CD14-positive monocyte (primary cell): ENCODE results near the gene COL4A2. TPM values are rescaled to one million over a fixed set of nuclear protein-coding genes. Genes with fewer than 3 reads are reported as not detected.

Experiments
- DNase-seq, 3 donors: peaks; one replicate each; pipeline ENCODE4 v3.0.0-alpha.2; 2011 to 2022
- H2AFZ ChIP-seq: 2 replicates; pipeline ENCODE4 v1.6.0; 2012; ENCODE audit warnings: mild to moderate bottlenecking, low read depth, low read length, inconsistent platforms; ENCODE audit not compliant: insufficient read depth, poor library complexity, severe bottlenecking
- H3K27ac ChIP-seq, 2 donors: 1 replicate in 1 of 2; 2 replicates in 1 of 2; pipeline ENCODE4 v1.5.1; 2012 to 2013; ENCODE audit warnings: low read length in 2 of 2, control low read depth in 1 of 2, inconsistent platforms in 1 of 2, low read depth in 1 of 2, mild to moderate bottlenecking in 1 of 2
- H3K27me3 ChIP-seq, 2 donors: one replicate each; pipeline versions ENCODE4 v1.6.0 to v1.6.1; 2011 to 2013; ENCODE audit warnings: low read length in 2 of 2; ENCODE audit not compliant: control insufficient read depth in 2 of 2, insufficient read depth in 2 of 2
- H3K36me3 ChIP-seq, 2 donors: replicated peaks in 1 of 2; 1 replicate in 1 of 2; 2 replicates in 1 of 2; pipeline versions ENCODE4 v1.5.1 to v1.6.1; 2012 to 2013; ENCODE audit warnings: low read length in 2 of 2, control low read depth in 1 of 2, inconsistent platforms in 1 of 2, mild to moderate bottlenecking in 1 of 2; ENCODE audit not compliant: insufficient read depth in 2 of 2, control insufficient read depth in 1 of 2
- H3K4me1 ChIP-seq, 2 donors: 1 replicate in 1 of 2; 2 replicates in 1 of 2; pipeline versions ENCODE4 v1.5.1 to v1.6.1; 2012 to 2013; ENCODE audit warnings: low read length in 2 of 2, control low read depth in 1 of 2, inconsistent platforms in 1 of 2, mild to moderate bottlenecking in 1 of 2, moderate library complexity in 1 of 2; ENCODE audit not compliant: insufficient read depth in 2 of 2, control insufficient read depth in 1 of 2
- H3K4me2 ChIP-seq: replicated peaks from 2 replicates; pipeline ENCODE3; 2012; ENCODE audit warnings: low read length, moderate library complexity, mild to moderate bottlenecking; ENCODE audit not compliant: poor library complexity, severe bottlenecking; ENCODE audit errors: extremely low read depth
- H3K4me3 ChIP-seq, 3 experiments: fragments of 200-600 bp in 1 of 3; sonication (generic) in 1 of 3; replicated peaks in 1 of 3; 1 replicate in 2 of 3; 2 replicates in 1 of 3; pipeline ENCODE4 v1.5.1; 2011 to 2013; ENCODE audit warnings: low read length in 3 of 3, mild to moderate bottlenecking in 3 of 3, control low read depth in 2 of 3, low read depth in 2 of 3, inconsistent platforms in 1 of 3, moderate library complexity in 1 of 3
- H3K79me2 ChIP-seq: 2 replicates; pipeline ENCODE4 v1.6.0; 2012; ENCODE audit warnings: mild to moderate bottlenecking, control low read depth, inconsistent platforms, low read length, moderate library complexity; ENCODE audit not compliant: insufficient read depth
- H3K9ac ChIP-seq: 2 replicates; pipeline ENCODE4 v1.6.0; 2017; ENCODE audit warnings: low read length, mild to moderate bottlenecking; ENCODE audit not compliant: insufficient read depth, poor library complexity, severe bottlenecking
- H3K9me3 ChIP-seq, 2 donors: replicated peaks in 1 of 2; 1 replicate in 1 of 2; 2 replicates in 1 of 2; pipeline versions ENCODE4 v1.5.1 to v1.6.1; 2012 to 2013; ENCODE audit warnings: low read length in 2 of 2, control low read depth in 1 of 2; ENCODE audit not compliant: control insufficient read depth in 1 of 2, insufficient read depth in 1 of 2
- H4K20me1 ChIP-seq: 2 replicates; pipeline ENCODE4 v1.6.0; 2012; ENCODE audit warnings: mild to moderate bottlenecking, low read length, control low read depth, moderate library complexity; ENCODE audit not compliant: insufficient read depth
- H3K27ac Mint-ChIP-seq, 7 donors: one replicate each; pipeline ENCODE4 v1.8.0; 2020; ENCODE audit warnings: mild to moderate bottlenecking in 7 of 7, mixed read lengths in 7 of 7, moderate library complexity in 6 of 7, inconsistent platforms in 2 of 7
- H3K27me3 Mint-ChIP-seq, 3 donors: one replicate each; pipeline ENCODE4 v1.8.0; 2021 to 2022; ENCODE audit warnings: low read depth in 3 of 3, mild to moderate bottlenecking in 3 of 3, mixed read lengths in 3 of 3, moderate library complexity in 3 of 3, inconsistent platforms in 1 of 3
- H3K36me3 Mint-ChIP-seq, 2 donors: one replicate each; pipeline ENCODE4 v1.8.0; 2020; ENCODE audit warnings: mixed read lengths in 2 of 2, inconsistent platforms in 1 of 2, mild to moderate bottlenecking in 1 of 2
- H3K4me1 Mint-ChIP-seq: one replicate; pipeline ENCODE4 v1.8.0; 2020; ENCODE audit warnings: mild to moderate bottlenecking, mixed read lengths
- H3K4me3 Mint-ChIP-seq, 2 donors: one replicate each; pipeline ENCODE4 v1.8.0; 2020; ENCODE audit warnings: mild to moderate bottlenecking in 2 of 2, mixed read lengths in 2 of 2, moderate library complexity in 1 of 2
- H3K9me3 Mint-ChIP-seq, 7 donors: one replicate each; pipeline ENCODE4 v1.8.0; 2020 to 2022; ENCODE audit warnings: mixed read lengths in 7 of 7, mild to moderate bottlenecking in 6 of 7, moderate library complexity in 6 of 7, inconsistent platforms in 2 of 7
- CTCF ChIP-seq: fragments of 200-600 bp; IDR thresholded peaks from one replicate; pipeline ENCODE4 v1.8.0; 2022; ENCODE audit warnings: antibody characterized with exemption, mild to moderate bottlenecking
- WGBS: methylation state at CpG from one replicate; pipeline ENCODE4 v1.1.5; 2013; ENCODE audit warnings: missing lambda C conversion rate; ENCODE audit not compliant: insufficient coverage; 5-methylcytosine and 5-hydroxymethylcytosine counted together
- intact Hi-C, 2 donors: fragments of 100-400 bp; cut with micrococcal nuclease; formaldehyde crosslinking; loops; one replicate each; pipeline versions ENCODE4 v1.15.0 to v1.15.1; 2023
- polyA plus RNA-seq, 3 donors: library from polyadenylated mRNA; depleted of rRNA in 1 of 3; unstranded in 2 of 3; stranded (reverse) in 1 of 3; fragments of 300-500 nt in 2 of 3; fragments of >200 nt in 1 of 3; fragmentation: Illumina TruSeq in 2 of 3; gene quantifications; 1 replicate in 2 of 3; 2 replicates in 1 of 3; pipeline ENCODE4 v1.2.3, GENCODE V29; 2012 to 2021

Gene COL4A2
- polyA plus RNA-seq, 3 donors = not detected

- H3K4me1 ChIP-seq = no peaks in the 10 kb centered on the region
- WGBS = no CpG with 5 or more reads among the region's 4 CpGs
- Mint-ChIP-seq H3K36me3 (no peaks in the 10 kb centered on the region), H3K4me1 (no peaks in the 10 kb centered on the region), H3K4me3 (no peak overlapping the region), H3K9me3 (peaks cover 7 to 21% (median 12%) of the 10 kb centered on the region in 7 donors), H3K27ac (no peak overlapping the region), H3K27me3 (peaks cover 7 to 21% (median 19%) of the 10 kb centered on the region in 3 donors)
- H3K9me3 ChIP-seq = peaks cover 0 to 23% of the 10 kb centered on the region in 2 donors
- no peak overlapping the region for H3K9ac ChIP-seq
- peaks cover 5 to 11% of the 10 kb centered on the region in 2 donors for H3K27me3 ChIP-seq
- TF ChIP-seq CTCF = no peak
- no peak overlapping the region for H3K4me2 ChIP-seq
- no peak overlapping the region for H3K27ac ChIP-seq
- no peaks in the 10 kb centered on the region for H3K79me2 ChIP-seq
- no peak overlapping the region for H2AFZ ChIP-seq
- H3K4me3 ChIP-seq = no peak overlapping the region
- DNase-seq = no peak
- H4K20me1 ChIP-seq = no peaks in the 10 kb centered on the region
- H3K36me3 ChIP-seq = no peaks in the 10 kb centered on the region
- intact Hi-C loops = no loop called here
Measured at GRCh38 chr13:110382830-110383229, 75.7 kb downstream of the COL4A2 start.

GRCh38 chr13:110387451-110388107, 80.5 kb downstream of the COL4A2 start:
- Mint-ChIP-seq H3K27me3 (peaks cover 24 to 48% (median 26%) of the 10 kb centered on the region in 3 donors), H3K4me1 (no peaks in the 10 kb centered on the region), H3K9me3 (peaks cover 7 to 29% (median 23%) of the 10 kb centered on the region in 7 donors), H3K27ac (peak overlapping the region in 1 of 7 donors; percentile 32), H3K36me3 (no peaks in the 10 kb centered on the region), H3K4me3 (peak overlapping the region in 1 of 2 donors; percentile 30)
- no peaks in the 10 kb centered on the region for H4K20me1 ChIP-seq
- no peak overlapping the region for H3K9ac ChIP-seq
- H3K27me3 ChIP-seq = peaks cover 8 to 21% of the 10 kb centered on the region in 2 donors
- DNase-seq = no peak
- 3% methylated on average over 16 of the region's 25 CpGs for WGBS
- peak overlapping the region; percentile 31 for H2AFZ ChIP-seq
- no peaks in the 10 kb centered on the region for H3K79me2 ChIP-seq
- no peak overlapping the region for H3K4me3 ChIP-seq
- intact Hi-C loops = no loop called here
- no peaks in the 10 kb centered on the region for H3K36me3 ChIP-seq
- no peak overlapping the region for H3K4me2 ChIP-seq
- TF ChIP-seq CTCF = no peak
- no peaks in the 10 kb centered on the region for H3K4me1 ChIP-seq
- H3K27ac ChIP-seq = no peak overlapping the region
- H3K9me3 ChIP-seq = peaks cover 0 to 29% of the 10 kb centered on the region in 2 donors
